GM06990 (cell line): ENCODE measurements around the gene HIGD1A.

Source experiments
- DNase-seq: peaks from one replicate; pipeline ENCODE4 v3.0.0-alpha.2; 2011; ENCODE audit not compliant: insufficient read length; ENCODE audit errors: extremely low read depth
- H3K27me3 ChIP-seq: replicated peaks from 2 replicates; pipeline ENCODE4 v1.6.0; 2011; ENCODE audit warnings: low read length; ENCODE audit not compliant: control insufficient read depth, insufficient read depth
- H3K36me3 ChIP-seq: 2 replicates; pipeline ENCODE4 v1.5.1; 2011; ENCODE audit warnings: low read length; ENCODE audit not compliant: control insufficient read depth, insufficient read depth
- H3K4me3 ChIP-seq: replicated peaks from 2 replicates; pipeline ENCODE4 v1.5.1; 2011; ENCODE audit warnings: low read depth, mild to moderate bottlenecking, control low read depth, low read length
- TF ChIP-seq, protein P1 (sequence below): IDR thresholded peaks from 2 replicates; pipeline ENCODE4 v1.5.1; 2011; ENCODE audit warnings: low read length, control low read depth, mild to moderate bottlenecking, inconsistent platforms; ENCODE audit not compliant: insufficient read depth, poor library complexity, severe bottlenecking

Gene HIGD1A

DNA sequence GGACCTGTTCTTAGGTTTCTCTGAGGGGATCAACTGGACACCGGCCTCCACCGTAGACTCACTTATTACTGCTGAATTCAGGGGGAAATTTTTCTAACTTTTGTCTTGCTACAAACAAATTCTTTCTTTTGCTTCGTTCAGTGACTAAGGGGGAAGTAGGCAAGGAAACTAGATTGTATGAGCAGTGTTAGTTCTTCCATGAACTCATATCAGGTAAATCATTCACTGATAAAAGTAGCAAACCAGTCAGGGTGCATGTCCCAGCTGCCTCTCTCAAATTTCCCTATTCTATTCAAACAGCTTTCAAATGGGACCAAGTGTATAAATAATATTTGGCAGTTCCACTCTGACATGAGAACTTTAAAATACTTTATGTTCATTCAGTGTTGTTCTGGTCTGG, 23.9 kb downstream of the HIGD1A start:
- Histone ChIP-seq H3K36me3 (no peaks in the 10 kb centered on the region; the same call in none of the 2 replicates), H3K4me3 (no peak overlapping the region), H3K27me3 (no peaks in the 10 kb centered on the region)
- no peak for DNase-seq
- TF ChIP-seq, protein P1, sequence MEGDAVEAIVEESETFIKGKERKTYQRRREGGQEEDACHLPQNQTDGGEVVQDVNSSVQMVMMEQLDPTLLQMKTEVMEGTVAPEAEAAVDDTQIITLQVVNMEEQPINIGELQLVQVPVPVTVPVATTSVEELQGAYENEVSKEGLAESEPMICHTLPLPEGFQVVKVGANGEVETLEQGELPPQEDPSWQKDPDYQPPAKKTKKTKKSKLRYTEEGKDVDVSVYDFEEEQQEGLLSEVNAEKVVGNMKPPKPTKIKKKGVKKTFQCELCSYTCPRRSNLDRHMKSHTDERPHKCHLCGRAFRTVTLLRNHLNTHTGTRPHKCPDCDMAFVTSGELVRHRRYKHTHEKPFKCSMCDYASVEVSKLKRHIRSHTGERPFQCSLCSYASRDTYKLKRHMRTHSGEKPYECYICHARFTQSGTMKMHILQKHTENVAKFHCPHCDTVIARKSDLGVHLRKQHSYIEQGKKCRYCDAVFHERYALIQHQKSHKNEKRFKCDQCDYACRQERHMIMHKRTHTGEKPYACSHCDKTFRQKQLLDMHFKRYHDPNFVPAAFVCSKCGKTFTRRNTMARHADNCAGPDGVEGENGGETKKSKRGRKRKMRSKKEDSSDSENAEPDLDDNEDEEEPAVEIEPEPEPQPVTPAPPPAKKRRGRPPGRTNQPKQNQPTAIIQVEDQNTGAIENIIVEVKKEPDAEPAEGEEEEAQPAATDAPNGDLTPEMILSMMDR, result no peak

DNA sequence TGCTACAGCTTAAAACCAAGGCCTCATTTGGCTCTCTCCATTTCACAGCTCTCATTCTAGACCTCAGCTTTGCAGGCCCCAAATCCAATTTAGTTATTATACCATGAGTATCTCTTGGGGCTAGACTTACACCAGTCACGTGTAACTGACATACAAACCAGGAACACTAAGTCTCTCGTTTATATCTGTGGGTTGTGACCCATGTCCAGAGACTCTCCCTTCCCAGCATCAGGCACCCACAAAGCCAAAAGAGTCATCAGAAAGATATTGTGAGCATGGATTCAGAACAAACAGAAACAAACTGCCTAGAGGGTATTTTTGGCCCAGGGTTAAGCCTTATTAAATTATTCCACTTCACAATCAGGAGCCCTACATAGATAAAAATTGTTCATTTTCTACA, 25.6 kb downstream of the HIGD1A start:
- Histone ChIP-seq H3K36me3 (no peaks in the 10 kb centered on the region; the same call in 1 of the 2 replicates), H3K27me3 (no peaks in the 10 kb centered on the region), H3K4me3 (no peak overlapping the region)
- DNase-seq, result no peak
- TF ChIP-seq, protein P1, result no peak

DNA sequence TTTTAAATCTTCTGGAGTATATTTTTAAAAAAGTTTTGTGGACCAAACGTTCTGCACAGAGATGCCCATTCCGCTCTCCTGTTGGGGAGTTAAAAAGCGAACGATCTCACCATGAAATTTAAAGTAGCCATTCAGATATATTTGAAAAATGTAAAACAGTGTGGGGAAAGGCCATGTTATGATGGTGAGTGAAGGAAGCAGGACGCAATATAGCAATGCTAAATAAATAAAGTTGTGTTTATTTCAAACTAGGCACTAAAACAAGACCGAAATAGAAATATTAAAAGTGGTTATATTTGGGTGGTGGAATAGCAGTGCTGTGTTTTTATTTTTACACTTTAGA, 30.9 kb downstream of the HIGD1A start:
- TF ChIP-seq, protein P1, result no peak
- peak overlapping the region; percentile 70 for H3K4me3 ChIP-seq
- no peak for DNase-seq
- no peaks in the 10 kb centered on the region for H3K36me3 ChIP-seq
- H3K27me3 ChIP-seq, result no peaks in the 10 kb centered on the region

DNA sequence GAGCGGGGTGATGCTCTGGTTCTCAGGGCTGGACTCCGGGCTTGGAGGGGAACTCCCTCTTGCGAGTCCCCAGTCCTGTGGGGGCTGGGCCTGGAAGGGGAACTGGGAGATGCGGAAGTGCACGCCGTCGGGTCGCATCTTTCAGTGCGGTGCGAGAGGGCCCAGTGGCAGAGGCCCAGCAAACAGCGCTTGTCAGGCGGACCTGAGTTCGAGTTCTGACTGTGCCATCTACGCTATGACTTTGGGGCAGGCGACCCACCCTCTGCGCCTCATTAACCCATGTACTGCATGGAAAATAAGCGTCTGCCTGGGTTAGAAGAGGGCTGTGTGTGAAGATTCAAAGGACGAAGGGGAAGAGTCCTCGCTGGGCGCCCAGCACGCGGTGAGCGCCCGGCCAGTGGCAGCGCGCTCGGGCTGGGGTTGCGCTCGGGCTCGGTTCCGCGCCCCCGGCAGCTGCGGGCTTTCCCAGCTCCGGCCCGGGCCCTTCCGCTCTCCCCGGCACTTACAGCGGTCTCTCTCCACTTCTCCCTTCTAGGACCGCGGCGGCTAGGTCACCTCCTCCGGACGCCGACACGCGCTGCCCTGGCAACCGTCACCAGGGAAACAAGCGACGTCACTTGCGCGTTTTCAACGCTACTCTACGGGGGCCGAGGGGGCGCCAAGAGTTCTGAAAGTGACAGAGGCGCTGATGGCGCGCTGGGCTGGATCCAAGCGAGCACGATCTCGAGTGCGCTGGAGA, 31.5 kb downstream of the HIGD1A start, which contains the start of gene CCDC13:
TSS of gene CCDC13 (minus strand) at position 584 of the 739 bp plus-strand sequence. CDS start 14,908 bp downstream, outside the sequence.
- TF ChIP-seq, protein P1, result peak; percentile 2
- no peaks in the 10 kb centered on the region for H3K27me3 ChIP-seq
- H3K4me3 ChIP-seq, result peak within 1 kb of the TSS; percentile 70
- H3K36me3 ChIP-seq, result no peaks in the 10 kb centered on the region
- DNase-seq, result peak; percentile 92

DNA sequence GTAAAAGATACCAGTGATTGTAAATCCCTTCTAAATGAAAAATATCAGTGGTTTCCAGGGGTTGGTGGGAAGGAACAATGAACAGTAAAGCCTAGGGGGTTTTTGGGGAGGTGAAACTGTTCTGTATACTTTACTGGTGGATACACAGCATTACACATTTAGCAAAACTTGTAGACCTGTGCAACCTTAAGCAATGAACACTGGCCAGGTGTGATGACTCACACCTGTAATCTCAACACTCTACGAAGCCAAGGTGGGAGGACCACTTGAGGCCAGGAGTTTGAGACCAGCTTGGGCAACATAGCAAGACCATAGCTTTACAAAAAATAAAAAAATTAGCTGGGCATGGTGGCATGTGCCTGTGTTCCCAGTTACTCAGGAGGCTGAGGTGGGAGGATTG, 33.0 kb downstream of the HIGD1A start:
- H3K4me3 ChIP-seq, result no peak overlapping the region
- DNase-seq, result no peak
- TF ChIP-seq, protein P1, result no peak
- H3K27me3 ChIP-seq, result no peaks in the 10 kb centered on the region
- H3K36me3 ChIP-seq, result no peaks in the 10 kb centered on the region
